ENCODE measurements around the gene AQP12A. TPM values are rescaled to one million over a fixed set of nuclear protein-coding genes. Genes with fewer than 3 reads are reported as not detected.

Gene AQP12A
- total RNA-seq, 2 experiments from 2014 or later, result not detected

DNA sequence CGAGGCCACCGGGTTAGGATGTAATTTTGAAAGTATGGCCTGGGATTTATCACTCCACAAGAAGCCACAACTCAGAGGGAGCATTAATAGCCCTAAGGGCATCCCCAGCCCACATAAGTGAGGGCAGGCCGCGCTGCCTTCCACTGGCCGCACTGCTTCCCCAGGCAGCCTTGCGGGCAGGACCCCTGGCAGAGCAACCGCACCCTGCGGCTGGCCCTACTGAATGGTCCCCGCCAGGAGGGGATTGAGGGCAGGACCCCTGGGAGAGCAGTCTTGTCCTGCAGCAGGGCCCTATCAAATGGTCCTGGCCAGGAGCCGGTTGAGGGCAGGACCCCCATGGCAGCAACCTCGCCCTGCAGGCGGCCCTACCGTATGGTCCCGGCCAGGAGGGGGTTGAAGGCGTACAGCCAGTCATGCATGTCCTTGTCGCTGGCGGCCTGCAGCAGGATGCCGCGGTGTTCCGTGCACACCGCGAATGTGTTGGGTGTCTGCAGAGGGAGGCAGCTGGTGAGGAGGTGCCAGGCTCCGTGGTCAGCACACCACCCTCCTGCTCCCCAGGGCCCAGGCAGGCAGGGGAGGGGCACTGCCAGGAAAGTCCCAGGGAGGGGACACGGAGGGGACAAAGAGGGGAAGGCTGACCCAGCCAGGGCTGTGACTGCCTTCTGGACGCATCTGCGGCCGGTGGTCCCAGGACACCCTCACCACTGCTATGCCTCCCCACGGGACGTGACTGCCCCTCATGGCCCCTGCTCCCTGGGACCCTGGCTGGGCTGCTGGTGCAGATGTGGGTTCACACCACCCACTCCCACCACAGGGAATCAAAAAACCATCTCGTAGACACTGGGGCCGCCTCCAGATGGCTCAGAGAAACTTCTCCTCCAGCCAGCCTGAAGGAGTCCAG is 26.3 kb downstream of the AQP12A start:
- Mint-ChIP-seq H3K27ac (no peak overlapping the region), H3K4me3 (no peak overlapping the region), H3K27me3 (no peaks in the 10 kb centered on the region), H3K36me3 (no peaks in the 10 kb centered on the region), H3K9me3 (no peaks in the 10 kb centered on the region), H3K4me1 (no peaks in the 10 kb centered on the region)
- no peak for DNase-seq

DNA sequence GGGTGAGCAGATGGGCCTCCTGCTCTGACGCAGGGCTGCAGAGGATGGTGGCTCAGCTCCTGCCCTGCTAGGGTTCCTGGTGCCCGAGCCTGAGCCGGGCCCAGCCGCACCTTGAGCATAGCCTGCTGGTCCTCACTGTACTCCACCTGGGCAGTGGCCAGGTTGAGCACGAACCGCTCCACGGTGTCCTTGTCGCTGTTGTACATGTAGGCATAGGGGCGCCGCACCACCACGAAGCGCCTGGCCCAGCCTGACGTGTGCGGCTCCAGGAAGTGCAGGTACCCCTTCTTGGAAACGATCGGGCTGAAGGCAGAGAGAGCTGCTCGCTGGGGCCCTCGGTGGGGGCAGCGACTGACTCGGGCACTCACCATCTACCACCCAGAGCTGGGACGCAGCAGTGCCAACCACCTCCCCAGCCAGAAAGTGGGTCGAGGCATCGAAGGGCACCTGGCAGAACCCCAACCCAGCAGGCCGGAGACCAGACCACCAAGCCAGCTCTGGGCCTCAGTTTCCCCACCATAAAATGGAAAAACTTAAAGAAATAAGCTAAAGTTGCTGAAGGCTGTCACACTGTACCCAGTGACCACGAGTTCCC is 27.3 kb downstream of the AQP12A start:
- Mint-ChIP-seq H3K4me1 (no peaks in the 10 kb centered on the region), H3K27ac (no peak overlapping the region), H3K27me3 (no peaks in the 10 kb centered on the region), H3K9me3 (no peaks in the 10 kb centered on the region), H3K4me3 (no peak overlapping the region), H3K36me3 (no peaks in the 10 kb centered on the region)
- no peak for DNase-seq

DNA sequence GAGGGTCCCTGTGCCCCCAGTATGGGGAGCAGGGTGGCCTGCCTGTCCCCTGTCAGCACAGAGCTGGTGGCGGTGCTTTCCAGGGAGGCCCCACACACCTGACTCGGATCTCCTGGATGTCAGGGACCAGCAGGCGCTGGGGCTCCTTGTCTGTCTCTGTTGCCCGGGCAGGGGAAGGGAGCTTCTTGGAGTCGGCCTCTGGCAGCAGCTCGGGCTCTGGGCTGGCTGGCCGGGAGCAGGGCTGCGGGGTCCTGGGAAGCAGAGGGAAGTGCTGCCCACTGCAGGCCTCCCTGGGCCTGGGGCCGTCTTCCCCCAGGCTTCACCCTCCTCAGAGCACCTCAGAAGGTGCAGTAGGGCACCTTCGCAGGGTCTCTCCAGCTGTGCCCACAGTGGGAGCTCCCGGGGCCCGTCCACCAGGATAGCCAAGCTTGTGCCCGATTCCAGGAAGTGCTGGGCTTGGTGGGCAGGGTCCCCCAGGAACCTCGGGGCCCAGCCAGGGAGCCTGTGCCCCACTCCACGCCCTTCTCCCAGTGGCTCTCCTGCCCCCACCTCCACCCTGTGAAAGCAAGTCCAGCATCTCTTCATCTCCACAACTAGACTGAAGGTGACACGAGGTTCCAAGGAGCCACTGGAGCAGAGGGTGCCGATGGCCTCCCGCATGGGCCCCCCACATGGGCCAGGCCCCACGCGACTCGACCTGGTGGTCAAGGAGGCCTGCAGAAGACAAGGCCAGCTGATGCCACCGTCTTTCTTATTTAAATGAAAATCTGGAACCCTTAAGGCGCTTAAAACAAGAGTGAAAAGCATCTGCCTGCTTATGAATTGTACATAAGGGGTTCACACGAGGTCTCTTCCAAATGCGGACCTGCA is 28.2 kb downstream of the AQP12A start:
- no peaks in the 10 kb centered on the region for H3K36me3 Mint-ChIP-seq
- no peaks in the 10 kb centered on the region for H3K4me1 Mint-ChIP-seq
- no peak overlapping the region for H3K4me3 Mint-ChIP-seq
- no peak for DNase-seq
- no peaks in the 10 kb centered on the region for H3K27me3 Mint-ChIP-seq
- no peaks in the 10 kb centered on the region for H3K9me3 Mint-ChIP-seq
- H3K27ac Mint-ChIP-seq, result no peak overlapping the region

DNA sequence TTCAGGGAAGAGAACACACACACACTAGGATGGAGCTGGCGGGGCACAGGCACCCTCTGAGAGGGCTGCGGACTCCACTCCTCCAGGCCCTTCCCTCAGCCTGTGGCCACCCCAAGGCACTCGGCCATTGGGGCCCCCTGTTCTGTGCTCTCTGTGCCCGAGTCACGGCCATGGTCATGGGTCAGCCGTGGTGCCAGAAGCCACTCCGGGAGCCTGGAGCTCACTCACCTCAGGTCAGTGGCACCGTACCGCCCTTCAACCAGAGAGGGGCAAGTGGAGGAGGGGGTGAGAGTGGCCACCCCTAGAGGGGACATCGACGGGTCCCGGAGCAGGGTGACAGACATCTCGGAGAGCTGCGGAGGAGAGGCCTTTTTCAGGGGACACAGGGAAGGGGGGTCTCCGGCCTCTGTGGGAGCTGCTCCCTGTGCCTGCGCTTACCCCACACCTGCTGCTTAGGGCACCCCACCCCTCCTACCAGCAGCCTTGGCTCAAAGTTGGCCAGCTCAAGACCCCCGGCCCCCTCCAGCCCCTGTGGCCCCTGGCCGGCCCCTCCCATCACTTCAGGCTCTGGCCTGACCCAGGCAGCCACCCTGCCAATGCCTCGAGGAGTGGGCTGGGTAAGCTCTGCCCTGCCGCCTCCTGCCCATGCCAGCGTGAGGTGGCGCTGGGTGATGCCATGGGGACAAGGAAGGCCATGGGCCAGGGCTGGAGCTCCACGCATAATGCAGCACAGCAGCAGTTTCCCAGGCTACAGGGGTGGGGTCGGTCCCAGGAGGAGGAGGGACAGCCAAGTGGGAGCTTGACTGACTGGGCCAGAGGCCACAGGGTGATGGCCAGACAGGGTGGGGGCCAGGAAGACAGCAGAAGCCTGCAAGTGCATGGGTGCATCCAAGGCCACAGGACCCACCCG is 29.3 kb downstream of the AQP12A start:
- no peak overlapping the region for H3K4me3 Mint-ChIP-seq
- no peaks in the 10 kb centered on the region for H3K27me3 Mint-ChIP-seq
- H3K36me3 Mint-ChIP-seq, result no peaks in the 10 kb centered on the region
- no peak overlapping the region for H3K27ac Mint-ChIP-seq
- DNase-seq, result no peak
- H3K4me1 Mint-ChIP-seq, result no peaks in the 10 kb centered on the region
- no peaks in the 10 kb centered on the region for H3K9me3 Mint-ChIP-seq

DNA sequence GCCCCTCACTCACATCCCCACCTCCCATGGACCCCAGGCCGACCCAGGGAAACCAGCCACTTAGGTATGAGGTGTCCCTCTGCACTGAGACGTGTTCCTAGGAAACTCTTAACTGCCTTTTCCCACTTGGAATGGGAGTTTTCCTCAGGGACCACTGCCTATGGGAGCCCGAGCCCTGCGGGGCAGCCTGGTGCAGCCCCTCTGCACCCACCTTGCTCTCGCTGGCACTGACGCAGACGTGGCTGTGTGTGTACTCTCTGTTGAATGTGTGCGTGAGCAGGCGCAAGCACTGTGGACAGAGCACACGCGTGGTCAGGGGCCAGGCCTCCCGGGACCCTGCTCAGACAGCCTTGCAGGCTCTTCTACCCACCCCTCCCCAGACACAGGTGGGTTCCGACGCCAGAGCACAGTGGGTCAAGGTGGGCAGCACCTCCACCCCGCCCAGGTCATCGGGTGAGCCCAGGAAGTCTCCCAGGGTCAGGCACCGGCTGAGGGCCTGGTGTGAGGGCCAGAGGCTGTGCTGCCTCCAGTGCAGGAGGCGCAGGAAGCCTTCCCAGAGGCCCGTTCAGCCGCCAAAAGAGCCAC is 30.0 kb downstream of the AQP12A start:
- H3K27me3 Mint-ChIP-seq, result no peaks in the 10 kb centered on the region
- no peak overlapping the region for H3K27ac Mint-ChIP-seq
- H3K36me3 Mint-ChIP-seq, result no peaks in the 10 kb centered on the region
- no peaks in the 10 kb centered on the region for H3K4me1 Mint-ChIP-seq
- no peak for DNase-seq
- no peak overlapping the region for H3K4me3 Mint-ChIP-seq
- no peaks in the 10 kb centered on the region for H3K9me3 Mint-ChIP-seq

DNA sequence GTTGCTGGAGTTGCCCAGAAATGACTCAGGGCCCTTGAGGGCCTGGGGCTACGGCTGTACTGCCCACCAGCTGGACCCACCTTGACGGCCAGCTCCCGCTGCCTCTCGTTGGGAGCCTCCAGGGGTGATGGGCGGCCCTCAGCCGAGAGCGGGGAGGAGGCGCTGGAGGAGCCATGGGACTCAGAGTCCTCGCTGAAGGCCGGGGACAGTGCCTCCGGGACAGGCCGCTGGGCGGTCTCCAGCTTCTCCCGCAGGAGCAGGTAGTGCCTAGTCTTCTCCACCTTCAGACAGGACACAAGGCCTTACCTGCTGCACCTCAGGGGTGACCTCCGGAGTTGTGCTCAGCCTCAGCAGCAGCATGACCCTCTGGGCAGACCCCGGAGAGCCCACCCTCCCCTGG is 30.7 kb downstream of the AQP12A start:
- DNase-seq, result no peak
- Mint-ChIP-seq H3K4me1 (no peaks in the 10 kb centered on the region), H3K27ac (no peak overlapping the region), H3K27me3 (no peaks in the 10 kb centered on the region), H3K36me3 (no peaks in the 10 kb centered on the region), H3K4me3 (no peak overlapping the region), H3K9me3 (no peaks in the 10 kb centered on the region)

DNA sequence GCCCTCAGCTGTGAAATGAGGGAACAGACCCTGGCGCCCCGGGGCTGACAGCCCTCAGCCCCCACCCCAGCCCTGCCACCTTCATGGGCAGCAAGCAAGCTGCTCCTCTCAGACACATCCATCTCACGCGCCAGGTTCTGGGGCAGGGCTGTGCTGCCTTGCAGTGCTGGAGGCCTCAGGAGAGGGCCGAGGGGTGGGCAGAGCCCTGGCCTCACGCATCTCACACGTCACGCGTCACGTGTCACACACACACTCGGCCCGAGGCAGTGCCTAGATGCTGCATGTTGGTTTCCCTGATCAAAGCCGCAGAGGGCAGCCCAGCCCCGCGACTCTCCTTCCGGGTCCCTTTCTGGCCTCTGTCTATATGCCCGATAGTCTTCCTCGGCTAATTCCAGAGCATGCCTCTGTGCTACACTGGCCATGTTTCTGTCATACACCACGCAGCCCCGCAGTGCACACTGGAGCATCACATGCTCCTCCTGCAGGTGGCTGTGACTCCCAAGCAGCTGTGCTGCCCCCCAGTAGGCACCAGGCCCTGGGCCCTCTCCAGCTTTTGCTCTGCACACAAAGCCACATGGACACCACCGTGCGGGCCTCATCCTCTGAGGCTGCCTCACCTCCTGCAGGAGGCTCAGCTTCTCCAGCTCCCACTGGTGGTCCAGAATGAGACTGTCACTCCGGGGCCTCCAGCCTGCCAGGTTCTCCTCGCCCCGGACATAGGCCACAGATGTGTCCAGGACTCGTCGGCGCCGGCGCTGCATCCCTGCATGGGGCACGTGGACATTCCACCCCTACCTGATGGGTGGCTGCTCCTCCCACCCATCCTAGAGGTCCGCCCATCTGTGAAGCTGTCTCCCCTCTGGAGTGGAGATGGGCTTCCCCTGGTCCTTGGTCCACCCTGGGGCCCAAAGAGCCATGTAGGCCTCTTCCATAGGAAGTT is 31.4 kb downstream of the AQP12A start:
- Mint-ChIP-seq H3K27me3 (no peaks in the 10 kb centered on the region), H3K4me1 (no peaks in the 10 kb centered on the region), H3K27ac (no peak overlapping the region), H3K36me3 (no peaks in the 10 kb centered on the region), H3K4me3 (no peak overlapping the region), H3K9me3 (no peaks in the 10 kb centered on the region)
- DNase-seq, result no peak

DNA sequence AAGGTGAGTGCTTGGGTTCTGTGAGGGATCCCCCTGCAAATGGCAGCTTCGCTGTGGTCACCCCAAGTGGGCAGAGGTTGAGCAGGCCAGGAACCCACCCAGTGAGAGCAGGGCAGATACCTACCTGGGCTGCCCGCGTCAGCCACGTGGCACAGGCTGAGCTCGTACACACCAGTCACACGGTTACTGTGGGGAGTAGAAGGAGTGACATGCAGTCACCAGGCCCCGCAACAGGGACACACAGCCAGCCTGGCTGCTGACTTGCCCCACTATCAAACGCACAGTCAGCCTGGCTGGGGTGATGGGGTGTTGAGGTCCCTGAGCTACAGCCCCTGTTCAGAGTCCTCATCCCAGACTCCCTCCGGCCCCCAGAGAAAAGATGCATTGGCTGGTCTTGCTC is 32.2 kb downstream of the AQP12A start:
- Mint-ChIP-seq H3K36me3 (no peaks in the 10 kb centered on the region), H3K9me3 (no peaks in the 10 kb centered on the region), H3K27ac (no peak overlapping the region), H3K4me3 (no peak overlapping the region), H3K4me1 (no peaks in the 10 kb centered on the region), H3K27me3 (no peaks in the 10 kb centered on the region)
- DNase-seq, result no peak

DNA sequence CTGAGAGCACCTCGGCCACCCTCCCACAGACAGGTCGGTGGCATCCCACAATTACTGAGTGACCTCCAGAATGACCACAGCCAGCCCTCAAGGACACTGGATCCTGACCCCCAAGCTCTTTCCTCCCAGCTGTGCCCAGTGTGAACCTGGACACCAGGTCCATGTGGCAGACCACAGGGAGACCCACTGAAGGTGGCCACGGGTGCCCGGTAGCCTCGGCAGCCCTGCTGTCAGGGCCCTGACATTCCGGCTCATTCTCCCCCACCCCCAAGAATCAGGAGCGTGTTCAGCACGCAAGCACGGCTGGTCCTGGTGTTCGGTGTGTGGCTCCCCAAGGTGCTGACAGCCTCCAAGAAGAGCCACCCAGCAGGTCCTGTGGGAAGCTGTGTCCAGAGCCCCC is 32.8 kb downstream of the AQP12A start:
- Mint-ChIP-seq H3K36me3 (no peaks in the 10 kb centered on the region), H3K4me1 (no peaks in the 10 kb centered on the region)
- DNase-seq, result no peak

DNA sequence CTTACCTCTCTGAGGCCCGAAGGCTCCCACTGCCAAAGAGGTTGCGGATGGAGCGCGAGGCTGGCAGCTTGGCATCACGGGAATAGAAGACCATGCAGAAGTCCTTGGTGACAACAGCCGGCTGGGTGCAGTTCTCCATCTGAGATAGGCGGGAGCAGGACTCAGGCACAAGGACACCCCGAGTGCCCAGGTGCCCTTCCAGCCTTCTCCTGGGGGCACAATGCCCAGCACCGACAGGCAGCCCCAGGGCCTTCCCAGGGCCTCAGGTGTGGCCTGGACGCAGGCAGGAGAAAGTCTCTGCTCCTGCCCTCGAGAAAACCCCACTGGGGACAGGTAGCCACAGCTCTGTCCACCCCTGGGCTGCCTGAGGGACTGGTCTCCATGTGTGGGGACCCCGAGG is 33.6 kb downstream of the AQP12A start:
- no peaks in the 10 kb centered on the region for H3K36me3 Mint-ChIP-seq

More for the DNA sequence above, 32.8 kb downstream of the AQP12A start:
- H3K27me3 Mint-ChIP-seq, result no peaks in the 10 kb centered on the region
- no peak overlapping the region for H3K4me3 Mint-ChIP-seq
- no peak overlapping the region for H3K27ac Mint-ChIP-seq
- H3K9me3 Mint-ChIP-seq, result no peaks in the 10 kb centered on the region

DNA sequence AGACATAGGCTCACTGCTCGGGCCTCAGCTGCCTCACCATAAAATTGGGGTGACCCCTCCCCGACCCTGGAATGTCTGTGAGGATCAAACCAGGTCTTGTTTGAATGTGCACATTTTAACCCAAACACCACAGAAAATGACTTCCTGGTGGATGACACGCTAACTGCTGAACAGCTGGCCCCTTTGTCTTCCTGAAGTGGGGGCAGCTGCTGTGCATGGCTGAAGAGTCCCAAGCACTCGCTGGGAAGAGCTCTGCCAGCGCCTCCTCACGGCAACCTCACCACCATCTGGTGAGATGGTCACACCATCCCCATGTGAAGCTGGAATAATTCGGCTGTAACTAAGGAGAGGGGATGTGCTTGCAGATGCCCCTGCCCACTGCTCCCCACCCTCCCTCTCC is 34.0 kb downstream of the AQP12A start:
- no peaks in the 10 kb centered on the region for H3K4me1 Mint-ChIP-seq
- no peak overlapping the region for H3K4me3 Mint-ChIP-seq
- no peaks in the 10 kb centered on the region for H3K36me3 Mint-ChIP-seq
- no peaks in the 10 kb centered on the region for H3K9me3 Mint-ChIP-seq
- no peak for DNase-seq
- no peak overlapping the region for H3K27ac Mint-ChIP-seq
- no peaks in the 10 kb centered on the region for H3K27me3 Mint-ChIP-seq

More for the DNA sequence above, 33.6 kb downstream of the AQP12A start:
- Mint-ChIP-seq H3K4me1 (no peaks in the 10 kb centered on the region), H3K27me3 (no peaks in the 10 kb centered on the region), H3K4me3 (no peak overlapping the region), H3K9me3 (no peaks in the 10 kb centered on the region), H3K27ac (no peak overlapping the region)
- DNase-seq, result no peak

DNA sequence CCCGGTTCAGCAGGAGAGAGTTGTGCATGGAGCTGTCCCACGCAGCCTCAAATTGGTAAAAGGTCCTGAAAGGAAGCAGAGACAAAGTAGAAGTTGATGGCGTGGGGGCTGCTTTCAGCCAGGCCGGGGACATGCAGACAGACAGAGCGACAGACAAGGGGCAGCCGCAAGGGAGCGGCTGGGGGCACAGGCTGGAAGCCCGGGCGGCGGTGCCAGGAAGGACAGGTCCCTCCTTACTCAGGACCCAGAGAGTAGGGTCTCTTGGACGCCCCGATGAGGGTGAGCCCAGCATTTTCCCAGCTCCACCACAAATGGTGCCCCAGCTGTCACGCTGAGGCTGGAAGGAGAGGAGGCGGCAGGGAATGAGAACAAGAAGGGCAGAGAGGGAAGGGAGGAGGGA is 35.2 kb downstream of the AQP12A start:
- no peaks in the 10 kb centered on the region for H3K9me3 Mint-ChIP-seq
- no peaks in the 10 kb centered on the region for H3K36me3 Mint-ChIP-seq
- DNase-seq, result no peak
- no peak overlapping the region for H3K4me3 Mint-ChIP-seq
- no peak overlapping the region for H3K27ac Mint-ChIP-seq
- H3K27me3 Mint-ChIP-seq, result no peaks in the 10 kb centered on the region
- H3K4me1 Mint-ChIP-seq, result no peaks in the 10 kb centered on the region

DNA sequence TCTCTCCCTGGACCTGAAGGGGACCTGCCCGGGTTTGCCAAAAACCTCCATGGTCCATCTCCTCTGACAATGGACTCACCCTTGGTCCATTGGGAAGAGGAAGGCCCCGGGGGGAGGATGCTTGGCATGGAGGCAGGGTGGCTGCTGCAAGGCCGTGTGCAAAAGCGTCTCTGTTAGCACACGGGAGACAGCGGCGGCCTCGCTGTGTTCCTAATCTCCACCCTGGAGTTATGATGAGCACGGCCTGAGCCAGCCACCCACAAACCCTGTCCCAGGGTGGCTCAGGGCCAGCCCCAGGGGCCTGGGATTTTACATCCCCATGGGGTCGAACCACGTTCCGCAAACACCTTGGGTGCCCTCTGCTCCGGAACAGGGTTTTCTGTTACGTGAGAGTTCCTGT is 35.8 kb downstream of the AQP12A start:
- Mint-ChIP-seq H3K9me3 (no peaks in the 10 kb centered on the region), H3K27ac (no peak overlapping the region), H3K4me3 (no peak overlapping the region), H3K4me1 (no peaks in the 10 kb centered on the region), H3K27me3 (no peaks in the 10 kb centered on the region), H3K36me3 (no peaks in the 10 kb centered on the region)
- no peak for DNase-seq

Measured in activated naive CD8-positive, alpha-beta T cell treated with anti-CD3 and anti-CD28 coated beads for 36 hours (primary cell).